HL-60 (cell line): Measurements from ENCODE around the gene ATG2B.

Experiments
- DNase-seq, 2 experiments: peaks; one replicate each; pipeline ENCODE4 v3.0.0-alpha.2; 2010 to 2020; ENCODE audit warnings: low read depth in 1 of 2, low spot score in 1 of 2
- H3K27ac ChIP-seq: fragments of 250-450 bp; sonication (Bioruptor Pico); replicated peaks from 2 replicates; pipeline ENCODE4 v1.5.1; 2020; ENCODE audit warnings: mild to moderate bottlenecking, moderate library complexity
- H3K27me3 ChIP-seq: fragments of 250-450 bp; sonication (Bioruptor Pico); 2 replicates; pipeline ENCODE4 v1.5.1; 2021; ENCODE audit warnings: mild to moderate bottlenecking, moderate library complexity; ENCODE audit not compliant: insufficient read depth, poor library complexity, severe bottlenecking
- H3K4me3 ChIP-seq: replicated peaks from 2 replicates; pipeline ENCODE4 v1.5.1; 2011; ENCODE audit warnings: mild to moderate bottlenecking, control low read depth, low read length; ENCODE audit not compliant: insufficient read depth
- CTCF ChIP-seq: IDR thresholded peaks from one replicate; pipeline ENCODE4 v1.5.1; 2011; ENCODE audit warnings: low read length, control low read depth, inconsistent platforms; ENCODE audit not compliant: insufficient read depth
- GABPA ChIP-seq: IDR thresholded peaks from 2 replicates; pipeline ENCODE4 v1.6.1; 2012; ENCODE audit warnings: low read depth
- POLR2AphosphoS5 ChIP-seq: IDR thresholded peaks from 2 replicates; pipeline ENCODE4 v1.6.1; 2012; ENCODE audit warnings: low read depth
- REST ChIP-seq: IDR thresholded peaks from 2 replicates; pipeline ENCODE4 v1.6.1; 2012; ENCODE audit warnings: low read depth; ENCODE audit not compliant: insufficient replicate concordance
- SPI1 ChIP-seq: IDR thresholded peaks from 2 replicates; pipeline ENCODE4 v1.6.1; 2012; ENCODE audit warnings: low read depth, mild to moderate bottlenecking, borderline replicate concordance

The ATG2B gene

GRCh38 chr14:96254687-96255086 lies 108.5 kb downstream of the ATG2B start:
- DNase-seq, result no peak
- Histone ChIP-seq H3K27ac (no peak overlapping the region), H3K4me3 (no peak overlapping the region), H3K27me3 (peaks cover 4% of the 10 kb centered on the region)
- TF ChIP-seq POLR2AphosphoS5 (no peak), REST (no peak), CTCF (no peak), GABPA (no peak), SPI1 (no peak)

GRCh38 chr14:96252999-96253539 lies 110.1 kb downstream of the ATG2B start:
- DNase-seq, result no peak
- Histone ChIP-seq H3K27me3 (no peaks in the 10 kb centered on the region), H3K27ac (no peak overlapping the region), H3K4me3 (no peak overlapping the region)
- TF ChIP-seq SPI1 (no peak), CTCF (no peak), GABPA (no peak), REST (no peak), POLR2AphosphoS5 (no peak)

- DNase-seq, result no peak
- Histone ChIP-seq H3K27ac (no peak overlapping the region), H3K27me3 (no peaks in the 10 kb centered on the region), H3K4me3 (no peak overlapping the region)
- TF ChIP-seq POLR2AphosphoS5 (no peak), REST (no peak), GABPA (no peak), CTCF (no peak), SPI1 (no peak)
These were observed 110.7 kb downstream of the ATG2B start for GRCh38 chr14:96252323-96252998.
